ENCODE data around the gene RPEL1. TPM values are rescaled to one million over a fixed set of nuclear protein-coding genes. Genes with fewer than 3 reads are reported as not detected.
A peak's percentile ranks its signal among the peaks of the same experiment; 100 is the strongest.

RPEL1 gene
- total RNA-seq, 1 experiment from 2014 or later = 0.10 TPM

- H3K27ac ChIP-seq (ENCODE audit: low read depth, low read length) = peak overlapping the region; percentile 33; the same call in 1 of the 2 replicates
- H3K4me3 ChIP-seq (replicated peaks in 1 of 2; ENCODE audit: low read depth in 1 of 2, low read length in 2 of 2) = peak overlapping the region; percentile 15 to 43; a peak in 2 of 4 replicates
- ATAC-seq (peak; percentile 93), DNase-seq (ENCODE audit: low read depth, low spot score) (peak; percentile 61)
- no peaks in the 10 kb centered on the region for H3K9me2 ChIP-seq (ENCODE audit: insufficient read depth)
- H3K4me1 ChIP-seq (ENCODE audit: control insufficient read depth in 1 of 2, insufficient read depth in 2 of 2, low read length in 2 of 2) = peaks cover 16 to 22% of the 10 kb centered on the region in 2 experiments
- POLR2A ChIA-PET = interaction anchor here (0.6 to 1.1 kb wide), 7 partner anchors 8 to 215 kb away, joined by 3 to 7 read pairs (median 4); no protein-coding TSS in a partner anchor
- H3K9me3 ChIP-seq (ENCODE audit: control insufficient read depth in 1 of 2, insufficient read depth in 1 of 2, low read depth in 1 of 2, low read length in 2 of 2) = peaks cover 0 to 9% of the 10 kb centered on the region in 2 experiments; a peak in 1 of 4 replicates
- RAD21 ChIA-PET (ENCODE audit: low non-redundant PET in 1 of 2, low total read pairs in 2 of 2, uncharacterized antibody in 2 of 2, unreplicated experiment in 2 of 2) = interaction anchor here in 1 of 2 experiments (0.9 kb wide), 1 partner anchor 8 kb away, joined by 3 read pairs; no protein-coding TSS in a partner anchor
- H4K20me1 ChIP-seq (ENCODE audit: insufficient read depth) = no peaks in the 10 kb centered on the region
- H3K4me2 ChIP-seq (ENCODE audit: low read length) = peak overlapping the region; percentile 82
- H3K27me3 ChIP-seq (ENCODE audit: insufficient read depth, low read length) = no peaks in the 10 kb centered on the region
- H3K9ac ChIP-seq (ENCODE audit: low read length) = peak overlapping the region; percentile 42
- intact Hi-C loops (cut with micrococcal nuclease) = loop anchor here (5.0 kb wide), 1 partner anchor 228 kb away; no protein-coding TSS in a partner anchor
- H3K36me3 ChIP-seq (ENCODE audit: control insufficient read depth in 1 of 2, insufficient read depth in 2 of 2, low read length in 2 of 2) = no peaks in the 10 kb centered on the region
- no peaks in the 10 kb centered on the region for H3K79me2 ChIP-seq (ENCODE audit: insufficient read depth, low read length)
- no TSS peak for BruUV-seq (replicated peaks)
- CTCF ChIA-PET = interaction anchor here (0.7 to 2.0 kb wide), 4 partner anchors 8 to 80 kb away, joined by 3 to 21 read pairs (median 6); no protein-coding TSS in a partner anchor
- peak overlapping the region; percentile 95 for H2AFZ ChIP-seq (ENCODE audit: low read depth, low read length, poor library complexity, severe bottlenecking)
- no peak for TF ChIP-seq SRF (IDR thresholded peaks at IDR 0.05; ENCODE audit: low read depth)
- TF ChIP-seq ZFX (IDR thresholded peaks at IDR 0.05) = no peak
- TF ChIP-seq ELF1 (IDR thresholded peaks at IDR 0.05; ENCODE audit: borderline replicate concordance, low read depth) = no peak
- TF ChIP-seq ZBTB33 (IDR thresholded peaks at IDR 0.05; ENCODE audit: extremely low read depth, insufficient replicate concordance, low read length) = no peak
- TF ChIP-seq FOSL1 (IDR thresholded peaks at IDR 0.05; ENCODE audit: low read depth) = peak; percentile 76
- TF ChIP-seq POLR2AphosphoS5 (IDR thresholded peaks at IDR 0.05; ENCODE audit: low read depth, low read length) = peak; percentile 13; the same call in 1 of the 2 replicates
- TF ChIP-seq YY1 (IDR thresholded peaks at IDR 0.05; ENCODE audit: extremely low read depth, insufficient replicate concordance, low read depth, low read length) = no peak
- TF ChIP-seq SIN3A (IDR thresholded peaks at IDR 0.05; ENCODE audit: low read depth) = no peak
- peak; percentile 57 for TF ChIP-seq MAX (IDR thresholded peaks at IDR 0.05)
- no peak for TF ChIP-seq TCF7L2 (IDR thresholded peaks at IDR 0.05; ENCODE audit: borderline replicate concordance, extremely low read depth, insufficient read depth, insufficient read length)
- no peak for TF ChIP-seq EZH2 (IDR thresholded peaks at IDR 0.05)
- no peak for TF ChIP-seq ATF3 (IDR thresholded peaks at IDR 0.05)
- TF ChIP-seq POLR2A (IDR thresholded peaks at IDR 0.05; ENCODE audit: borderline replicate concordance, extremely low read depth, insufficient read depth, insufficient read length) = no peak
- no peak for TF ChIP-seq EZH2phosphoT487 (IDR thresholded peaks at IDR 0.05; ENCODE audit: borderline replicate concordance)
- peak; percentile 90 for TF ChIP-seq JUND (IDR thresholded peaks at IDR 0.05)
- TF ChIP-seq CEBPB (IDR thresholded peaks at IDR 0.05; ENCODE audit: low read depth) = no peak
- no peak for TF ChIP-seq ZNF274 (IDR thresholded peaks at IDR 0.05; ENCODE audit: low read depth, low read length)
- no peak for TF ChIP-seq CTCF (IDR thresholded peaks at IDR 0.05 in 2 of 3, conservative IDR thresholded peaks at IDR 0.05 in 1 of 3; ENCODE audit: borderline replicate concordance in 1 of 3, insufficient read depth in 1 of 3, low read depth in 2 of 3, low read length in 2 of 3)
- peak; percentile 46 for TF ChIP-seq SP1 (IDR thresholded peaks at IDR 0.05; ENCODE audit: low read depth)
- peak; percentile 79 for TF ChIP-seq CBX3 (IDR thresholded peaks at IDR 0.05; ENCODE audit: low read depth)
Measured at GRCh38 chr10:103254538-103255325, 9.0 kb downstream of the RPEL1 start.

Measured in HCT116 (cell line).